ENCODE data around the gene ADORA2B.
"Not testable (repeated sequence)": the region's sequence is repeated elsewhere in the genome, so short reads cannot be mapped to it uniquely, and the experiment has no call there.

ADORA2B gene

GRCh38 chr17:15944759-15945526, at the start of gene ADORA2B:
TSS of gene ADORA2B (plus strand) at chr17:15945130. CDS start at chr17:15945249, 119 bp downstream.
- no peak for DNase-seq

- no peak for DNase-seq
These were observed 48.7 kb upstream of the ADORA2B start for GRCh38 chr17:15896277-15896676.

- no peak for DNase-seq
These were observed 48.1 kb upstream of the ADORA2B start for GRCh38 chr17:15896834-15897233.

- DNase-seq = not testable (repeated sequence)
These were observed 45.3 kb upstream of the ADORA2B start for GRCh38 chr17:15899596-15899995.

GRCh38 chr17:15900871-15901270, 44.1 kb upstream of the ADORA2B start:
- no peak for DNase-seq

- DNase-seq = not testable (repeated sequence)
These were observed 39.7 kb upstream of the ADORA2B start for GRCh38 chr17:15905236-15905635.

GRCh38 chr17:15907290-15907689, 37.6 kb upstream of the ADORA2B start:
- no peak for DNase-seq

GRCh38 chr17:15908378-15908777, 36.6 kb upstream of the ADORA2B start:
- no peak for DNase-seq

GRCh38 chr17:15909481-15909991, 35.4 kb upstream of the ADORA2B start:
- DNase-seq = no peak

- DNase-seq = no peak
These were observed 34.1 kb upstream of the ADORA2B start for GRCh38 chr17:15910791-15911190.

- DNase-seq = not testable (repeated sequence)
These were observed 33.2 kb upstream of the ADORA2B start for GRCh38 chr17:15911701-15912100.

- no peak for DNase-seq
These were observed 32.4 kb upstream of the ADORA2B start for GRCh38 chr17:15912416-15912955.

- DNase-seq = no peak
These were observed 31.1 kb upstream of the ADORA2B start for GRCh38 chr17:15913826-15914225.

- no peak for DNase-seq
These were observed 30.3 kb upstream of the ADORA2B start for GRCh38 chr17:15914400-15915170.

- no peak for DNase-seq
These were observed 29.0 kb upstream of the ADORA2B start for GRCh38 chr17:15915961-15916360.

- no peak for DNase-seq
These were observed 27.9 kb upstream of the ADORA2B start for GRCh38 chr17:15917021-15917437.

GRCh38 chr17:15917438-15918027, 27.4 kb upstream of the ADORA2B start:
- no peak for DNase-seq

GRCh38 chr17:15918261-15918660, 26.7 kb upstream of the ADORA2B start:
- no peak for DNase-seq

GRCh38 chr17:15918661-15919259, 26.2 kb upstream of the ADORA2B start:
- DNase-seq = no peak

GRCh38 chr17:15919466-15919865, 25.5 kb upstream of the ADORA2B start:
- no peak for DNase-seq

GRCh38 chr17:15920758-15921239, 24.1 kb upstream of the ADORA2B start:
- no peak for DNase-seq

- no peak for DNase-seq
These were observed 23.3 kb upstream of the ADORA2B start for GRCh38 chr17:15921640-15922039.

GRCh38 chr17:15922586-15922985, 22.3 kb upstream of the ADORA2B start:
- DNase-seq = no peak
